CD4-positive, alpha-beta T cell treated with Interleukin-10 for 1 hour (primary cell): Measurements from ENCODE around the gene FTH1.

ENCODE experiments used
- DNase-seq: peaks from one replicate; pipeline ENCODE4 v3.0.0-alpha.2; 2020

Gene FTH1

GRCh38 chr11:61948505-61948904 is 18.9 kb downstream of the FTH1 start:
- no peak for DNase-seq

GRCh38 chr11:61947486-61948210 is 19.8 kb downstream of the FTH1 start:
- peak; percentile 72 for DNase-seq

GRCh38 chr11:61946894-61947293 is 20.5 kb downstream of the FTH1 start:
- DNase-seq, result no peak

GRCh38 chr11:61945191-61945590 is 22.2 kb downstream of the FTH1 start:
- no peak for DNase-seq

GRCh38 chr11:61940466-61940865 is 27.0 kb downstream of the FTH1 start:
- no peak for DNase-seq

GRCh38 chr11:61935861-61936260 is 31.6 kb downstream of the FTH1 start:
- no peak for DNase-seq

- DNase-seq, result no peak
Measured at GRCh38 chr11:61930933-61931332, 36.5 kb downstream of the FTH1 start.

- DNase-seq, result no peak
Measured at GRCh38 chr11:61928606-61929005, 38.8 kb downstream of the FTH1 start.

GRCh38 chr11:61927501-61927900 is 39.9 kb downstream of the FTH1 start:
- no peak for DNase-seq

- no peak for DNase-seq
Measured at GRCh38 chr11:61926235-61926634, 41.2 kb downstream of the FTH1 start.

GRCh38 chr11:61925736-61926135 is 41.7 kb downstream of the FTH1 start:
- DNase-seq, result no peak

GRCh38 chr11:61924064-61924455 is 43.4 kb downstream of the FTH1 start:
- no peak for DNase-seq

- DNase-seq, result no peak
Measured at GRCh38 chr11:61923166-61924063, 44.0 kb downstream of the FTH1 start.

- no peak for DNase-seq
Measured at GRCh38 chr11:61922539-61922938, 44.9 kb downstream of the FTH1 start.

GRCh38 chr11:61921446-61921845 is 46.0 kb downstream of the FTH1 start:
- DNase-seq, result no peak

GRCh38 chr11:61919705-61920631 is 47.5 kb downstream of the FTH1 start:
- DNase-seq, result no peak

- DNase-seq, result no peak
Measured at GRCh38 chr11:61918938-61919704, 48.3 kb downstream of the FTH1 start.

GRCh38 chr11:61918251-61918937 is 49.0 kb downstream of the FTH1 start:
- DNase-seq, result no peak

- no peak for DNase-seq
Measured at GRCh38 chr11:61917334-61918109, 49.9 kb downstream of the FTH1 start, which contains the start of gene RAB3IL1. RAB3IL1 (minus strand) TSS chr11:61917566; CDS start chr11:61917367, 199 bp downstream.

- no peak for DNase-seq
Measured at GRCh38 chr11:61916737-61917333, 50.6 kb downstream of the FTH1 start.
